Cerebellar cortex (tissue), 1 donor: Measurements from ENCODE around the gene CDCP1.
A peak's percentile ranks its signal among the peaks of the same experiment; 100 is the strongest.
"Not testable (repeated sequence)": the region's sequence is repeated elsewhere in the genome, so short reads cannot be mapped to it uniquely, and the experiment has no call there.

Experiments
- DNase-seq: peaks from one replicate; pipeline ENCODE4 v3.0.0-alpha.2; 2015; ENCODE audit warnings: low spot score

The CDCP1 gene

GRCh38 chr3:45055411-45056143 is 90.6 kb downstream of the CDCP1 start:
- DNase-seq, result peak; percentile 13

GRCh38 chr3:45055032-45055410 is 91.2 kb downstream of the CDCP1 start:
- no peak for DNase-seq

- no peak for DNase-seq
Observed at GRCh38 chr3:45054196-45054857, 91.9 kb downstream of the CDCP1 start.

- not testable (repeated sequence) for DNase-seq
Observed at GRCh38 chr3:45053805-45054195, 92.4 kb downstream of the CDCP1 start.

DNA sequence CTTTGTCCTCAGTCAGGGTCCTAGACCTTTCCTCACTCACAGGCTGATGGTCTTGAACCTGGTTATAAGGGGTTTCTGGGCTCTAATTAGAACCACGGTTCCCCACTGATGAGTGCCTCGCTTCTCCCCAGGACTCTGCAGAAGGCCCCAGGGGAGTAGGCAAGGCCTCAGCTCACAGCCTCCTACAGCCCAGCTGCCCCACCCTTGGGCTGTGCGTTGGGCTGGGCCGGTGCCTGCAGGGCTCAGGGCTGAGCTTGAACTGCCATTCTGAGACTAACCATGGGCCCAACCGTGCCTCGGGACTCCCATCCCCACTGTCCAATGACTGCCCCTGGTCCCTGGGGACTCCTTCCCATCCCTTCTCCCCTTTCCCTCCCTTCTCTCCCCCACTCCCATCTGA is 94.5 kb downstream of the CDCP1 start:
- no peak for DNase-seq

GRCh38 chr3:45049807-45050206 is 96.4 kb downstream of the CDCP1 start:
- DNase-seq, result no peak

DNA sequence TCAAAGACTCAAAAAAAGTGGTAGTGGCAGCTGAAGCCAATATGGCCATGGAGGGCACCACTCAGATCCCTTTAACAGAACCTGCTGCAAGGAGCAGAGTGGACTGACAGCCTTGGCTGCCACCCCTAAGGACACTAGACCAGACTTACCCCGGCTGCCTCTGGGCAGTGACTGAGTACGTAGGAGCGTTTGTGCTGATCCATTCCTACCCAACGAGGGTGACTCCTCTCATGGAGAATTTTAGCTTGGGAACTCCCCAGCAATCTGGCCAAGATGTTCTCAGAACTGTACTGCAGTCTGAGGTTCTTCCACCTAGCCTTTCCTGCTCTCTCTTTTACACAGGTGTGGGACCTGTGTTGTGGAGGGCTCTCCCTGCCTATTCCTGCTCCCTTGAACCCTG is 97.9 kb downstream of the CDCP1 start:
- no peak for DNase-seq

- no peak for DNase-seq
Observed at GRCh38 chr3:45043728-45044299, 102.4 kb downstream of the CDCP1 start.

- DNase-seq, result no peak
Observed at GRCh38 chr3:45042162-45042561, 104.0 kb downstream of the CDCP1 start.

- no peak for DNase-seq
Observed at GRCh38 chr3:45041666-45042065, 104.5 kb downstream of the CDCP1 start.

GRCh38 chr3:45037720-45038455 is 108.3 kb downstream of the CDCP1 start:
- peak; percentile 95 for DNase-seq

- peak; percentile 34 for DNase-seq
Observed at GRCh38 chr3:45035441-45036301, 110.5 kb downstream of the CDCP1 start.

DNA sequence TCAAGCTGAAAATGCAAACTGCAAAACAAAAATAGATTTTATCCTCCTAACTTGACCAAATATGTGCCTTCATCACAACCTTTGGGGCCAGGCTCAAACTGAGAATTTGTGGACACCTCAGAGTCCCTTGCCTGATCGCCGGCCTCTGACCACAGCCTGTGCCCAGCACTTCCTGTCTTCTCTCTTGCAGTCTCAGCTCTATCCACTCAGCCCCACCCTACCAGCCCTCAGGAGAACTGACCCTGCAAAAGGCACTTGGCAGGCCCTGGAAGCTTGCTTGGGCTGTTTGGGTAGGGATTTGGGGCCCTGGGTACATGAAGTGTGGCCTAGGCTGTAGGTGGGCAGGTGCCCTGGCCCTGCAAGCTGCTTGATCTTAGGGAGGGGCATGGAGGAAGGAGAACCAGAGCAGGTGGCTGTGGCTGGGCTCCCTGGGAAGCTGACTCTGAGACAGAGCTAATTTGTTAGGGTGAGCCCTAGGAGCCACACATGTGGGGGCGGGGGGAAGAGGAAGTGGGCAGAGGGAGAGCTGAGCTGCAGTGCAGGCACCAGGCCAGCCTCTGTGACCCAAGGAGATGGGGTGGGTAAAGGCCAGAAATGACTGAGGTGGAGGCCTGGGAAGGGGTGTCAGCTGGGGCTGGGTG is 111.4 kb downstream of the CDCP1 start:
- no peak for DNase-seq

- DNase-seq, result no peak
Observed at GRCh38 chr3:45033791-45034190, 112.4 kb downstream of the CDCP1 start.
